Measurements from ENCODE around the gene POC1A.

GRCh38 chr3:52025453-52025852, 128.8 kb downstream of the POC1A start:
- TF ChIP-seq POLR2A (IDR thresholded peaks at IDR 0.05; ENCODE audit: low read length) (no peak), GATA1 (IDR thresholded peaks at IDR 0.05; ENCODE audit: low read depth, low read length) (no peak)

All from erythroblast (primary cell).